KMS-11 (cell line): ENCODE measurements around the gene DENND6B.

Experiments used
- H2AFZ ChIP-seq: fragments of 200-600 bp; sonication (generic); 2 replicates; pipeline ENCODE4 v1.6.1; 2016; ENCODE audit warnings: antibody characterized with exemption, mixed run types, low read depth
- H3K27ac ChIP-seq: fragments of 200-600 bp; sonication (generic); 2 replicates; pipeline ENCODE4 v1.6.1; 2016; ENCODE audit warnings: mild to moderate bottlenecking, mixed run types
- H3K27me3 ChIP-seq: fragments of 200-600 bp; sonication (generic); 2 replicates; pipeline ENCODE4 v1.6.1; 2017; ENCODE audit warnings: mild to moderate bottlenecking, low read depth, mixed run types, moderate library complexity; ENCODE audit not compliant: insufficient read depth
- H3K36me3 ChIP-seq: fragments of 200-600 bp; sonication (generic); 2 replicates; pipeline ENCODE4 v1.6.1; 2017; ENCODE audit warnings: mild to moderate bottlenecking, mixed run types; ENCODE audit not compliant: insufficient read depth
- H3K4me1 ChIP-seq: fragments of 200-600 bp; sonication (generic); 2 replicates; pipeline ENCODE4 v1.6.1; 2016; ENCODE audit warnings: mild to moderate bottlenecking, low read depth, mixed run types; ENCODE audit not compliant: poor library complexity, severe bottlenecking
- H3K4me2 ChIP-seq: fragments of 200-600 bp; sonication (generic); 2 replicates; pipeline ENCODE4 v1.7.0; 2016; ENCODE audit warnings: mild to moderate bottlenecking, mixed run types
- H3K4me3 ChIP-seq: fragments of 200-600 bp; sonication (generic); IDR thresholded peaks from 2 replicates; pipeline ENCODE4 v1.6.1; 2017; ENCODE audit warnings: low read depth, low read length, mixed read lengths; ENCODE audit not compliant: insufficient read depth
- H3K79me2 ChIP-seq: fragments of 200-600 bp; sonication (generic); 2 replicates; pipeline ENCODE4 v1.6.1; 2016; ENCODE audit warnings: low read depth, mixed run types; ENCODE audit not compliant: insufficient read depth
- H3K9ac ChIP-seq: fragments of 200-600 bp; sonication (generic); 2 replicates; pipeline ENCODE4 v1.6.1; 2016; ENCODE audit warnings: mild to moderate bottlenecking, mixed run types
- H4K20me1 ChIP-seq: fragments of 200-600 bp; sonication (generic); 2 replicates; pipeline ENCODE4 v1.6.1; 2016; ENCODE audit warnings: mild to moderate bottlenecking, mixed run types; ENCODE audit not compliant: insufficient read depth
- CTCF ChIP-seq: fragments of 200-600 bp; sonication (generic); conservative IDR thresholded peaks from 2 replicates; pipeline ENCODE4 v1.6.1; 2017; ENCODE audit warnings: low read depth, mild to moderate bottlenecking, antibody characterized with exemption, low read length, moderate library complexity, mixed read lengths

The DENND6B gene

DNA sequence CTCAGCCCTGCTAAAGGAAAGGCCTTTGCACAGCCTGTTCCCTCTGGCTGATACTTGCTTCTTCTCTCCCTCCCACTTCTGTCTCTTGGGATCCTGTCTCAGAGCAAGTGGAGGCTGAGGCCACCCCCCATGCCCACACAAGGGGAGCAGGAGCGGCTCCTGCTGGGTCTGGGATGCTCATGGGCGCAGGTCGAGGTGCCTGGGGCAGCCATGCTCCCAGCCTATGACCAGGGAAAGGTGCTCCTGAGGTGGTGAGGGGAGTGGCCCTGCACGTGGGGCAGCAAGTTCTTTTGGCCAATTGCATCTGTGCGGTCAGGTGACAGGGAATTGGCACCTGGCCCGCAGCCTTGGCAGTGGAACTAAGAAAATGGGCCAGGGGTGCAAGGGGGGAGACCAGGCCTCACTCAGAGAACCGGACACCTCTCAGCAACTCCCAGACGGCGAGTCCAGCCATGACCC lies 58.1 kb downstream of the DENND6B start:
- Histone ChIP-seq H3K9ac (no peak overlapping the region), H3K79me2 (no peaks in the 10 kb centered on the region), H4K20me1 (no peaks in the 10 kb centered on the region), H3K36me3 (no peaks in the 10 kb centered on the region), H3K4me3 (no peak overlapping the region), H3K27me3 (no peaks in the 10 kb centered on the region), H3K4me2 (no peak overlapping the region), H2AFZ (no peak overlapping the region), H3K4me1 (peaks cover 12% of the 10 kb centered on the region), H3K27ac (no peak overlapping the region)
- TF ChIP-seq CTCF, result no peak

DNA sequence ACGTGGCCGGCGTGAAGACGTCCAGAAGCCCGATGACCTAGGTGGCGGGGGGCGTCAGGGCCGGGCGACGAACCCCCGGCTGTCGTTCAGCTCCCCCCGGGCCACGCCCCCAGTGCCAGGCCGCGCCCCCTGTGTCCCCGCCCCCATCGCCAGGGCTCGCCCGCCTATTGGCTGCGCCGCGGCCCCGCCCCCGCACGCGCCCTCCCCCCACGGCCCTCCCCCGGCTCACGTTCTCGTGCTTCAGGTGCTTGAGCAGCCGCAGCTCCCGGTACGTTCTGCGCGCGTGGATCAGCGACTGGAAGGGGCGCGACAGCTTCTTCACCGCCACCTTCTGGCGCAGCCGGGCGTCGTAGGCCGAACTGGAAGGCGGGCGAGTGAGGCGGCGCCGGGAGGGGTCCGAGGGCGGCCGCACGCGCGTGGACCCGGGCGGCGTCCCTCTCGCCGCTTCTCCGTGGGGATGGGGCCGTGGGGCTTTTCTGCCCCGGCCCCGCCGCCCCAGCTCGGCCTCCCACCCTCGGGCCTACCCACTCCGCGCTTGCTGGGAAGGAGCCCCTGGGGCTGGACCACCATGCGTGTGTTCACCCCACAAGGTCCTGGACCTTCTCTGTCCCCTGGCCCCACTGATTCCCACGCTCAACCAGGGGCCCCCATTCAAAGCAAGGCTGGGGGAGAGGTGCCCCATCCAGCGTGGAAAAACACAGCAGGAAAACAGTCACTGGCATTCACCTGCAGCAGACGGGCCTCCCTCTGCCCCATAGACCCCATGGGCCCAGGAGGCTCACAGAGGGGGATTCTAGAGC lies 59.0 kb downstream of the DENND6B start:
- no peak overlapping the region for H3K27ac ChIP-seq
- peaks cover 13% of the 10 kb centered on the region for H3K4me1 ChIP-seq
- H3K36me3 ChIP-seq, result no peaks in the 10 kb centered on the region
- H3K9ac ChIP-seq, result no peak overlapping the region
- H3K79me2 ChIP-seq, result no peaks in the 10 kb centered on the region
- H2AFZ ChIP-seq, result no peak overlapping the region
- no peak overlapping the region for H3K4me3 ChIP-seq
- H3K4me2 ChIP-seq, result no peak overlapping the region
- TF ChIP-seq CTCF, result no peak
- H3K27me3 ChIP-seq, result no peaks in the 10 kb centered on the region
- no peaks in the 10 kb centered on the region for H4K20me1 ChIP-seq

DNA sequence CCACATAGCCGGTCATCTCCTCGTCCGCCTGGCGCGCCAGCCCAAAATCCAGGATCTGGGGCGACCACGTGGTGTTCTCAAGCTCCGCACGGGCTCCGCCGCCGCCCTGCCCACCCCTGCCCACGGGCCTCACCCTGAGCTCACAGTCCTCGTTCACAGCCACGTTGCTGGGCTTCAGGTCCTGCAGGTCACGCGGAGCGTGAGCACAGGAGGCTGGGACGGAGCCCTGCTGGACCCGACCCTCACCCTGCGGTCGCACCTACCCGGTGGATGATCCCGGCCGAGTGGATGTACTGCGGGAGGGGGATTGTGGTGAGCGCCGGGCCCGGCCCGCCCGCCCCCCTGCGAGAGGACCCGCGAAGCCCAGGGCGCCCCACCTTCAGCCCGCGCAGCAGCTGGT lies 59.8 kb downstream of the DENND6B start:
- H3K27ac ChIP-seq, result no peak overlapping the region
- H3K9ac ChIP-seq, result no peak overlapping the region
- no peak overlapping the region for H2AFZ ChIP-seq
- no peak overlapping the region for H3K4me3 ChIP-seq
- H3K4me2 ChIP-seq, result no peak overlapping the region
- no peaks in the 10 kb centered on the region for H3K36me3 ChIP-seq
- H3K4me1 ChIP-seq, result peaks cover 21% of the 10 kb centered on the region
- no peaks in the 10 kb centered on the region for H3K27me3 ChIP-seq
- no peaks in the 10 kb centered on the region for H4K20me1 ChIP-seq
- no peak for TF ChIP-seq CTCF
- H3K79me2 ChIP-seq, result no peaks in the 10 kb centered on the region

DNA sequence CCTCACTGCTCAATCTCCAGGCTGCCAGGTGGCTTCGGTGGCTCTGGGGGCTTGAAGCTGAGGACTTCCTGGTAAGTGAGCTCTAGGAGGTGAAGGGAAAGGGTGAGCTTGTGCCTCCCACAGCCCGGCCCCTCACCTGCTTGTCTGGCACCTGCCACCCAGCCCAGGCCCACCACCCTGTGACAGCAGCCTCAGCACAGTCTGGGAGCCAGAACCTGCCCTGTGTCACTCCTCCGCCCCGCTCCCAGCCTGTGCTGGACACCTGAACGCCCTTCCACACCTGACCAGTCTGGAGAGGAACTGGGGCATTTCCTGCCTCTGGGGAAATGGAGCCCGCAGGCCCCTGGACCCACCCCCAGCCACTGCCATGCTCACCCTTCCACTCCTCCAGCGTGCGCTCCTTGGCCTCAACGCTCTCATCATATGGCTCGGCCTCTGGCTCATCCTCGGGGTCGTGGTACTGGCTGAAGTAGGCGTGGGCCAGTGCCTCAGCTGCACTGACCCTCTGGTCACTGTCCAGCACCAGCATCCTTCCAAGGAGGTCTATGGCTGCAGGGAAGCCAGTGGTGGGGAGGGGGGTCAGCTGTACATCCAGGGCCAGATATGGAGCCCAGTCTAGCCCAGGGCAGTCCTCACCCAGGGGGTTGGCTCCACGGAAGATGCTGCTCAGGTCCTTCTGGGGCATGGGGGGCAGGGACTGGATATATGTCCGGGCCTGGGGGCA lies 61.7 kb downstream of the DENND6B start:
- no peak overlapping the region for H3K9ac ChIP-seq
- H3K27me3 ChIP-seq, result no peaks in the 10 kb centered on the region
- H3K4me1 ChIP-seq, result peaks cover 14% of the 10 kb centered on the region
- H3K79me2 ChIP-seq, result no peaks in the 10 kb centered on the region
- no peaks in the 10 kb centered on the region for H4K20me1 ChIP-seq
- no peaks in the 10 kb centered on the region for H3K36me3 ChIP-seq
- H3K4me2 ChIP-seq, result no peak overlapping the region
- H3K4me3 ChIP-seq, result no peak overlapping the region
- H3K27ac ChIP-seq, result no peak overlapping the region
- TF ChIP-seq CTCF, result no peak
- no peak overlapping the region for H2AFZ ChIP-seq
